GM21360 (cell line): Measurements from ENCODE around the gene IL12RB1.
"Not testable (repeated sequence)": the region's sequence is repeated elsewhere in the genome, so short reads cannot be mapped to it uniquely, and the experiment has no call there.

Experiments used
- ATAC-seq: cut with Tn5 transposase; IDR thresholded peaks from one replicate; pipeline ENCODE4 v1.9.1; 2021; ENCODE audit warnings: mild to moderate bottlenecking, moderate library complexity; ENCODE audit not compliant: unreplicated experiment

Gene IL12RB1

GRCh38 chr19:18090545-18091216, 3.9 kb upstream of the IL12RB1 start:
- no peak for ATAC-seq

GRCh38 chr19:18089726-18090125, 3.0 kb upstream of the IL12RB1 start:
- ATAC-seq = no peak

- ATAC-seq = not testable (repeated sequence)
These were observed 2.4 kb upstream of the IL12RB1 start for GRCh38 chr19:18089096-18089541.

- no peak for ATAC-seq
These were observed 854 bp downstream of the IL12RB1 start for GRCh38 chr19:18085702-18086457.

- ATAC-seq = no peak
These were observed 2.6 kb downstream of the IL12RB1 start for GRCh38 chr19:18083929-18084684.

- ATAC-seq = no peak
These were observed 12.5 kb downstream of the IL12RB1 start for GRCh38 chr19:18074192-18074591.

- no peak for ATAC-seq
These were observed 13.5 kb downstream of the IL12RB1 start for GRCh38 chr19:18073197-18073596.

GRCh38 chr19:18072335-18072734, 14.4 kb downstream of the IL12RB1 start:
- no peak for ATAC-seq

- ATAC-seq = no peak
These were observed 16.6 kb downstream of the IL12RB1 start for GRCh38 chr19:18070181-18070580.

GRCh38 chr19:18069383-18069782, 17.4 kb downstream of the IL12RB1 start:
- ATAC-seq = no peak

GRCh38 chr19:18068395-18068794, 18.3 kb downstream of the IL12RB1 start:
- ATAC-seq = no peak

GRCh38 chr19:18065173-18065495, 21.6 kb downstream of the IL12RB1 start:
- no peak for ATAC-seq

- no peak for ATAC-seq
These were observed 23.3 kb downstream of the IL12RB1 start for GRCh38 chr19:18063463-18063862.

- no peak for ATAC-seq
These were observed 24.7 kb downstream of the IL12RB1 start for GRCh38 chr19:18062028-18062427.

GRCh38 chr19:18060472-18060871, 26.3 kb downstream of the IL12RB1 start:
- ATAC-seq = no peak

GRCh38 chr19:18059902-18060301, 26.8 kb downstream of the IL12RB1 start:
- no peak for ATAC-seq

- ATAC-seq = no peak
These were observed 27.4 kb downstream of the IL12RB1 start for GRCh38 chr19:18059297-18059696.

- no peak for ATAC-seq
These were observed 28.3 kb downstream of the IL12RB1 start for GRCh38 chr19:18058208-18059009.

GRCh38 chr19:18057557-18057956, 29.2 kb downstream of the IL12RB1 start:
- ATAC-seq = no peak

GRCh38 chr19:18055967-18056366, 30.8 kb downstream of the IL12RB1 start:
- no peak for ATAC-seq
